ENCODE results near the gene CDK19.
"Not testable (repeated sequence)": the region's sequence is repeated elsewhere in the genome, so short reads cannot be mapped to it uniquely, and the experiment has no call there.

CDK19 gene

DNA sequence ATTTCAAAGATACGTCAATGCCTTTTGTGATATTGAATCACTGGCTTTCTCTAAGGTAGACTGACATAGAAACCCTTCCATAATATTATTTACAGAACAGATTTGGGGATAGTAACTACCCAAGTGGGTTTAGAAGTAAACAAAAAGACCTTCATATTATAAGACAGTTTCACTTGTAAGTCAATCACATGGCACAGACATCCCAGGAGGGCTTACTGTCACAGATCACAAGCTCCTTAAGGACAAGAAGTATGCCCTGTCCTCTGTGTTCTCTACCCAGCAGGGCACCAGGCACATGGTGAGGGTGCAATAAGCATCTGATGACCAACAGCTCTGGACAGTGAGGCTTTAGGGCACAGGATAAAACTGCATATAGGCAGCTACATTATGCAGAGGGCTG lies 203.0 kb downstream of the CDK19 start:
- H3K4me3 ChIP-seq (ENCODE audit: low read depth, low read length), result no peak overlapping the region
- DNase-seq (ENCODE audit: low read depth), result no peak
- TF ChIP-seq POLR2A (IDR thresholded peaks at IDR 0.05; ENCODE audit: extremely low read depth, insufficient read length) (no peak), MYC (IDR thresholded peaks at IDR 0.05; ENCODE audit: low read depth, low read length) (no peak)
- TF ChIP-seq, protein P1, sequence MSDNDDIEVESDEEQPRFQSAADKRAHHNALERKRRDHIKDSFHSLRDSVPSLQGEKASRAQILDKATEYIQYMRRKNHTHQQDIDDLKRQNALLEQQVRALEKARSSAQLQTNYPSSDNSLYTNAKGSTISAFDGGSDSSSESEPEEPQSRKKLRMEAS (IDR thresholded peaks at IDR 0.05; ENCODE audit: low read depth, low read length), result no peak
- TF ChIP-seq, protein P2, sequence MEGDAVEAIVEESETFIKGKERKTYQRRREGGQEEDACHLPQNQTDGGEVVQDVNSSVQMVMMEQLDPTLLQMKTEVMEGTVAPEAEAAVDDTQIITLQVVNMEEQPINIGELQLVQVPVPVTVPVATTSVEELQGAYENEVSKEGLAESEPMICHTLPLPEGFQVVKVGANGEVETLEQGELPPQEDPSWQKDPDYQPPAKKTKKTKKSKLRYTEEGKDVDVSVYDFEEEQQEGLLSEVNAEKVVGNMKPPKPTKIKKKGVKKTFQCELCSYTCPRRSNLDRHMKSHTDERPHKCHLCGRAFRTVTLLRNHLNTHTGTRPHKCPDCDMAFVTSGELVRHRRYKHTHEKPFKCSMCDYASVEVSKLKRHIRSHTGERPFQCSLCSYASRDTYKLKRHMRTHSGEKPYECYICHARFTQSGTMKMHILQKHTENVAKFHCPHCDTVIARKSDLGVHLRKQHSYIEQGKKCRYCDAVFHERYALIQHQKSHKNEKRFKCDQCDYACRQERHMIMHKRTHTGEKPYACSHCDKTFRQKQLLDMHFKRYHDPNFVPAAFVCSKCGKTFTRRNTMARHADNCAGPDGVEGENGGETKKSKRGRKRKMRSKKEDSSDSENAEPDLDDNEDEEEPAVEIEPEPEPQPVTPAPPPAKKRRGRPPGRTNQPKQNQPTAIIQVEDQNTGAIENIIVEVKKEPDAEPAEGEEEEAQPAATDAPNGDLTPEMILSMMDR (IDR thresholded peaks at IDR 0.05; ENCODE audit: low read depth, low read length), result no peak

DNA sequence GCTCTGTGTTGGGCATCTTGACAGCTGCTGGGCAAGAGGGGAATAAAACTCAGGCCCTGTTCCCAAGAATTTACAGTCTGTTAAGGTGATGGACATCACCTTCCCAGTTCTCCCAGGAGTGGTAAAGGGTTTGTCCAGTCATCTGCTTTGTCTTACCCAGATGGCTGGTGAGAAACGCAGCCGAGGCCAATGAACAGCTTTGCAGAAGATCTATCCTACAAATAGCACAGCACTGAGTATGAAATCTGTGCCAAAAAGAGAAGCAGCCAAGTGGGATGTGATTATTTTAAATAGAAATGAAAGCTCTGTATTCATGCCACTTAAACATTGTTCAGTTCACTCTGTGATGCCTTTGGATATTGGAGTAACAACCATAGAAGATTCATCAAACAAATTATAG lies 206.2 kb downstream of the CDK19 start:
- no peak for DNase-seq (ENCODE audit: low read depth)
- no peak for TF ChIP-seq POLR2A (IDR thresholded peaks at IDR 0.05; ENCODE audit: extremely low read depth, insufficient read length)
- TF ChIP-seq, protein P1 (IDR thresholded peaks at IDR 0.05; ENCODE audit: low read depth, low read length), result no peak
- no peak for TF ChIP-seq MYC (IDR thresholded peaks at IDR 0.05; ENCODE audit: low read depth, low read length)
- TF ChIP-seq, protein P2 (IDR thresholded peaks at IDR 0.05; ENCODE audit: low read depth, low read length), result no peak

DNA sequence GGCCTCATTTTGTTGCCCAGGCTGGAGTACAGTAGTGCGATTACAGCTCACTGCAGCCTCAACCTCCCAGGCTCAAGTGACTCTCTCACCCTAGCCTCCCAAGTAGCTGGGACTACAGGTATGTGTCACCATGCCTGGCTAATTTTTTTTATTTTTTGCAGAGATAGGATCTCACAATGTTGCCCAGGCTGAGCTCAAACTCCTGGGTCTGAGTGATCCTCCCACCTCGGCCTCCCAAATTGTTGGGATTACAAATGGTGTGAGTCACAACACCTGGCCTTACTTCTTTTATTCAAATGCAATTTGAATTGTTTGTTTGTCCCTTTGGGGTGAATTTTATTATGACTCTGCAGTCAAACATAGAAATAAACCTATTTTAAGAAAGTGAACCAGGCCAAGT lies 207.1 kb downstream of the CDK19 start:
- TF ChIP-seq POLR2A (IDR thresholded peaks at IDR 0.05; ENCODE audit: extremely low read depth, insufficient read length), result no peak
- no peak for TF ChIP-seq MYC (IDR thresholded peaks at IDR 0.05; ENCODE audit: low read depth, low read length)
- TF ChIP-seq, protein P1 (IDR thresholded peaks at IDR 0.05; ENCODE audit: low read depth, low read length), result no peak
- TF ChIP-seq, protein P2 (IDR thresholded peaks at IDR 0.05; ENCODE audit: low read depth, low read length), result no peak
- H3K4me3 ChIP-seq (ENCODE audit: low read depth, low read length), result no peak overlapping the region
- no peak for DNase-seq (ENCODE audit: low read depth)

More for the DNA sequence above, 206.2 kb downstream of the CDK19 start:
- H3K4me3 ChIP-seq (ENCODE audit: low read depth, low read length), result no peak overlapping the region

DNA sequence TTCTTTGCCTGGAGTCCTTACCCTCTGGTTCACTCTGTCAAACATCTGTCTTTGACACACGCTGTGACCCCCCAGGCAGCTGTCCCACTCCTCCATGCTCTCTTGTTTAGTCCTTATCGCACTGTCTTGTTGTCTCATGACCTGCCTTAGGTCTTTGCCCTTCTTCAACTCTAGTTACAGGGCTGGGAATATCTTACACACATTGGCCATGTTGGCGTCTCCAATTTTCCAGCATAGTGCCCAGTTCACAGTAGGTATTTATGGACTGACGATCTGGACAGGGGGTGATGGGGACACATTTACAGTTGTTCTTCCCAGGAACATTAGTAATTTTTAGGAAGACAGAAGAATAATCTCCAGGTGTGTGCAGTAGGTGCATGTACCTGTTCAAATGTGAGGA lies 209.1 kb downstream of the CDK19 start:
- H3K4me3 ChIP-seq (ENCODE audit: low read depth, low read length), result no peak overlapping the region
- DNase-seq (ENCODE audit: low read depth), result no peak
- no peak for TF ChIP-seq POLR2A (IDR thresholded peaks at IDR 0.05; ENCODE audit: extremely low read depth, insufficient read length)
- TF ChIP-seq, protein P2 (IDR thresholded peaks at IDR 0.05; ENCODE audit: low read depth, low read length), result no peak

DNA sequence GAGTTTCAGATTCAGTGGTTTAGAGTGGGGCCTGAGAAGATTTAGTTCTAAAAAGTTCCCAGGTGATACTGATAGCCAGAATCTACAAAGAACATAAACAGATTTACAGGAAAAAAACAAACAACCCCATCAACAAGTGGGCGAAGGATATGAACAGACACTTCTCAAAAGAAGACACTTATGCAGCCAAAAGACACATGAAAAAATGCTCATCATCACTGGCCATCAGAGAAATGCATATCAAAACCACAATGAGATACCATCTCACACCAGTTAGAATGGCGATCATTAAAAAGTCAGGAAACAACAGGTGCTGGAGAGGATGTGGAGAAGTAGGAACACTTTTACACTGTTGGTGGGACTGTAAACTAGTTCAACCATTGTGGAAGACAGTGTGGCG lies 214.6 kb downstream of the CDK19 start:
- not testable (repeated sequence) for DNase-seq (ENCODE audit: low read depth); H3K4me3 ChIP-seq (ENCODE audit: low read depth, low read length)

DNA sequence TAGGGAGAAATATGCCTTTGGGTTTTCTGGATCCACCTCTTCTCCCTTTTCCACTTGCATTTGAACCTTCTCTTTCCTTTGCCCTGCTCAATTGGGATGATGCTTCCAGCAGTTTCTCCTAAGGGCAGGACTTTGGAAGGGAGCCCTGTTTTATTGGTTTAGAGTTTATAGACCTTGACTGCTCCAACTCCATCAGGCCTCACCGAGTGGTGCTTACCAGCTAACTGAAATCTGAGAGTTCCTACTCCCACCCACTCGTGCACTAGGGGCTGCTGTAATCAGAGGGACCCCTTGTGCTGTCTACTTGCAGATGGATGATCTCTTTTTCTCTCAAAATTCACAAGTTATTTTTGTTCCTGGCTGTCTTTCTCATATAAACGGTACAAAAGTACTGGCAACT lies 217.5 kb downstream of the CDK19 start:
- H3K4me3 ChIP-seq (ENCODE audit: low read depth, low read length), result no peak overlapping the region
- TF ChIP-seq, protein P1 (IDR thresholded peaks at IDR 0.05; ENCODE audit: low read depth, low read length), result no peak
- no peak for TF ChIP-seq MYC (IDR thresholded peaks at IDR 0.05; ENCODE audit: low read depth, low read length)

DNA sequence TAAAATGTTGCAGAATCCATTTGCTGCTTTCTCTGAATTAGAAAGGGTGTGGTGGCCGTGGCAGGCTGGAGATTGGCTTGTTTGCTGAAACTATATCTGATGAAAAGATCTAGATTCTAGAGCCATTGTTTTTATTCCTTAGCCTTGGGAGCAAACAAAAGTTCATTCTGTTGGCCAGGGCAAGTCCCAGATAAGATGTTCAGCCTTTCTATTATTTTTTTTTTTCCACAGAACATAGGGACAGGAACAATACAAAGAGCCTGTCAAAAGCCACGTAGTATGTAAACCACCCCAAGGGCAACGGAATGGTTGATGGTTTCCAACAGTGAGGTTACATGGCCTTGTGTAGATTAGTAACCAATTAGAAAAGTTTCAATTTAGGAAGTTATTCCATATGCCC lies 218.9 kb downstream of the CDK19 start:
- TF ChIP-seq POLR2A (IDR thresholded peaks at IDR 0.05; ENCODE audit: extremely low read depth, insufficient read length) (no peak), MYC (IDR thresholded peaks at IDR 0.05; ENCODE audit: low read depth, low read length) (no peak)
- TF ChIP-seq, protein P2 (IDR thresholded peaks at IDR 0.05; ENCODE audit: low read depth, low read length), result no peak
- TF ChIP-seq, protein P1 (IDR thresholded peaks at IDR 0.05; ENCODE audit: low read depth, low read length), result no peak
- no peak for DNase-seq (ENCODE audit: low read depth)

More for the DNA sequence above, 217.5 kb downstream of the CDK19 start:
- DNase-seq (ENCODE audit: low read depth), result no peak

More for the DNA sequence above, 218.9 kb downstream of the CDK19 start:
- H3K4me3 ChIP-seq (ENCODE audit: low read depth, low read length), result no peak overlapping the region

Measured in NB4 (cell line).